ENCODE results near the gene PROKR1. TPM values are rescaled to one million over a fixed set of nuclear protein-coding genes. Genes with fewer than 3 reads are reported as not detected.

Gene PROKR1
- polyA plus RNA-seq, 4 donors, result 0.21 to 0.47 (median 0.22) TPM

DNA sequence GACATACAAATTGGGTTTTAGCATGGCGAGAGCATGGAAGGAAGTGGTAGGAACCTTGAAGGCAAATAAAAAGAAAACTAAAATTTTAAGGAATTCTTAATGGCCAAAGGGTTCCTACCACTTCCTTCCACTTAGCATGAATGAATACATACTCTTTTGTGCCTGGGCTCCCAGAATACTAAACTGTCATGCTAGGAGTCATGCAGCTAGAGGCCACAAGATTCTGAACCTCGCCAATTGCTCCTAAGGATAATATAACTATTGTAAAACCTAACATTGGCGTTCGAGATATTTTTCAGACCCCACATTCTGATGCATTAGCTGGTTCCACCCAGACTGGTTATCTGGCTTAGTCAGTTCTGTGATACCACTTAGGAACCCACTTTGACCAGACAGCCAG, 52.6 kb downstream of the PROKR1 start:
- no peak for DNase-seq (ENCODE audit: low read depth in 4 of 4, low spot score in 3 of 4)

DNA sequence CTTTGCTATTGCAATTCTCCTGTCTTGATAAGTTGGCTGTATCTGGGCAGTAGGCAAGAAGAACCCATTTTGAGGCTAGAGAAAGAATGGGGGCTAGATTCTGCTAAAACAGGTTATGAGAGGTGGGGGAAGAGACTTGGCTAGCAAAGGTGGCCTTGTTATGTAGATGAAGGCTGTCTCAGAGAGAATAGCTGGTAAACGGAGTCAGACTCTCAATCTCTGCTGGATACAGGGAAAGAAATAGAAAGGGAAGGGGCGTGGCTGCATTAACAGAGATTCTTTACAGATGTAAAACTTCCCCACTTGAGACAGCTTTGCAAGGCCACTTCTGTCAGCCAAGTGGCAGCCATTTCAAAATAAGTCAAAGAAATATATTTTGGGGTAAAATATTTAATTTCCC, 53.2 kb downstream of the PROKR1 start:
- DNase-seq (ENCODE audit: low read depth in 4 of 4, low spot score in 3 of 4), result no peak

DNA sequence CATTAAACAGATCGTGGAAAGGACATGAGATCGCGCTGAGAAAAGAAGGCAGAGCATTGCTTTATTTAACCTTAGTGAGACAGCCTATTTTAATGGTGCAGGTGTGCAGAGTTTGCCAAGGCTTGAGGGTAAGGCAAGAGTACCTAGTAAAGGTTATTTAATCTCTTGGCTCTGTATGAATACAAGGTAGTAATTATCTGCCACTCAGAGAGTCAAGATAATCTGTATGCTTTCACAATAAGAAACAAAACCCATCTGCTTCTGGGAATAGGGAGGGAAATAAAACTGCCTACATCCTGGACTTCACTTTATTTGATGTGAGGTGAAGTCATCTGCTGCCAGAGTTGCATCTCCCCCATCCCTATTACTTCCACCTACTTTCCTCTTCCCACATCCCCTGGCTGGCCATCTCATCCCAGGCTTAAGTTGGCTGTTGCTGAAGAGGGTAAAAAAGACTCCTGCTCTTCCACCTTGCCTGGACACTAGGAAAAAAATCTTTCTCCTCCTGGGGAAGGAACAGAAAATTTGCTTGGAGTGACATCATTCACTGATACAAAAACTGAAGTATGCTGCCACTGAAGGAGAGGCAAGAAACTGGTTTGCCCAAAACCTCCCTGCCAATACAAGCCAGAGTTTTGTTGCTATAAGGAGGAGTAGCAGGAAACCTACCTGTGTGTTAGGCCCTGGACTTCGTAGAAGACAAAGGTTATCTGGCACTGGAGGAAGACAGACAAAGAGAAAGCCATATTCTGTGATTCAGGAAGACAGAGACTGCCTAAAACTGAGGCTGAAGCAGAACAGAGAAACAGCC, 55.4 kb downstream of the PROKR1 start:
- no peak for DNase-seq (ENCODE audit: low read depth in 4 of 4, low spot score in 3 of 4)

DNA sequence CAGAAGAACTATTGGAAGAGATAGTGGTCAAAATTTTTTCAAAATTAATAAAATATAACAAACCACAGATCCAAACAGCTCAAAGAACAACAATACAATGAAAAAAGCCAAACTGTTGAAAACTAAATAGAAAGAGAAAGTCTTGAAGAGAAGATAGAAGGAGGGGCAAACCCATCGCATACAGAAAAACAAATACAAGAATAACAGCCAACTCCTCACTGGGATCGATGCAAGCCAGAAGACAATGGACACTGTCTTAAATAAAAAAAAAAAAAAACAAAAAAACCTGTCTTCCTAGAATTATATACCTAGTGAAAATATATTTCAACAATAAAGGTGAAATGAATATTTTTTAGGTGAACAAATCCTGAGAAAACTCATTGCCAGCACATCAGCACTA, 57.2 kb downstream of the PROKR1 start:
- DNase-seq (ENCODE audit: low read depth in 4 of 4, low spot score in 3 of 4), result no peak

DNA sequence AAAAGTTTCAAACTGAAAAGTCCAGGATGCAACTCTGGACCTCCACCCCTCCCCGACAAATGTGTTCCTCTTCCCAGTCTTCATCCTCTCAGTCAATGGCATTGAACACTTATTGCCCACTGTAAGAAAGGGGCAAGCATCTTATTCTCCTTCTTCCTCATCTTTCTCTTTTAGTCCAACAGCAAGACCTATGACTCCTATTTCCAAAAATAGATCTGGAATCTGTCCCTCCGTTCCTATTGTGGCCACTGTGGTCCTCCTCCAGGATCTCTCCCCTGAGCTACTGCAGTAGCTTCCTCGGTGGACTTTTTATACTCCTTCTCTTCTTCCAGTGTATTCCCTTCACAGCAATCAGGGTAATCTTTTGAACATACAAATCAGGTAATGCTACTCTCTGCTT, 63.3 kb downstream of the PROKR1 start:
- no peak for DNase-seq (ENCODE audit: low read depth in 4 of 4, low spot score in 3 of 4)

Other genes starting within 250 kb of the PROKR1 start
- 1 to 10 TPM; 1.6 to 2.3 (median 2.2) TPM for gene FBXO48, start 176.3 kb upstream of the PROKR1 start, polyA plus RNA-seq (ENCODE audit: insufficient read length in 4 of 4)
- gene APLF, start 176.0 kb upstream of the PROKR1 start, polyA plus RNA-seq (ENCODE audit: insufficient read length in 4 of 4), result 1 to 10 TPM; 3.2 to 5.2 (median 4.1) TPM
- gene ARHGAP25, start 91.2 kb downstream of the PROKR1 start, polyA plus RNA-seq (ENCODE audit: insufficient read length in 4 of 4), result 1 to 10 TPM; 5.2 to 9.8 (median 8.3) TPM
- gene BMP10, start 227.8 kb downstream of the PROKR1 start, polyA plus RNA-seq (ENCODE audit: insufficient read length in 4 of 4), result not detected

All from right renal pelvis (tissue), 4 donors.